Activated T-helper 1 cell treated with anti-CD3 and anti-CD28 coated beads, Interleukin-12 subunit alpha, Interleukin-12 subunit beta, Interleukin-2, Interleukin-4 antibody, amounts not matched to agents 30 ng/mL and 10 ng/mL and 1 ng/mL, durations not matched to agents 14 hours and 24 hours and 36 hours (primary cell): ENCODE data around the gene AP5S1. TPM values are rescaled to one million over a fixed set of nuclear protein-coding genes. Genes with fewer than 3 reads are reported as not detected.

Experiments
- total RNA-seq: library from RNA; stranded (reverse); gene quantifications from 2 replicates; pipeline ENCODE4 v1.2.3, GENCODE V29; 2022

The AP5S1 gene
- total RNA-seq, 1 donor from 2014 or later: 15.0 TPM

Other genes with a start within 250 kb of the AP5S1 start
- not detected in 2 replicates for gene GFRA4, start 157.1 kb upstream of the AP5S1 start, total RNA-seq
- gene ADAM33, start 138.5 kb upstream of the AP5S1 start, total RNA-seq: not detected in 2 replicates
- not detected in 2 replicates for gene SIGLEC1, start 107.9 kb upstream of the AP5S1 start, total RNA-seq
- not detected in 2 replicates for gene HSPA12B, start 87.9 kb upstream of the AP5S1 start, total RNA-seq
- 55.5 and 64.6 TPM in 2 replicates for gene ADISSP, start 52.8 kb upstream of the AP5S1 start, total RNA-seq
- 0.12 TPM in 1 of 2 replicates, not detected in the other for gene SPEF1, start 39.1 kb upstream of the AP5S1 start, total RNA-seq
- gene CENPB, start 33.8 kb upstream of the AP5S1 start, total RNA-seq: 72.3 and 80.2 TPM in 2 replicates
- gene CDC25B, start 24.2 kb upstream of the AP5S1 start, total RNA-seq: 71.7 and 76.2 TPM in 2 replicates
- 40.8 TPM in 2 replicates for gene MAVS, start 26.3 kb downstream of the AP5S1 start, total RNA-seq
- gene PANK2, start 68.8 kb downstream of the AP5S1 start, total RNA-seq: 51.4 and 54.6 TPM in 2 replicates
- gene RNF24, start 195.0 kb downstream of the AP5S1 start, total RNA-seq: 14.7 and 14.8 TPM in 2 replicates